Measurements from ENCODE around the gene FKRP. TPM values are rescaled to one million over a fixed set of nuclear protein-coding genes. Genes with fewer than 3 reads are reported as not detected.
"Not testable (repeated sequence)": the region's sequence is repeated elsewhere in the genome, so short reads cannot be mapped to it uniquely, and the experiment has no call there.

The FKRP gene
- total RNA-seq, 2 experiments from 2014 or later, result 13.4 to 15.4 TPM

DNA sequence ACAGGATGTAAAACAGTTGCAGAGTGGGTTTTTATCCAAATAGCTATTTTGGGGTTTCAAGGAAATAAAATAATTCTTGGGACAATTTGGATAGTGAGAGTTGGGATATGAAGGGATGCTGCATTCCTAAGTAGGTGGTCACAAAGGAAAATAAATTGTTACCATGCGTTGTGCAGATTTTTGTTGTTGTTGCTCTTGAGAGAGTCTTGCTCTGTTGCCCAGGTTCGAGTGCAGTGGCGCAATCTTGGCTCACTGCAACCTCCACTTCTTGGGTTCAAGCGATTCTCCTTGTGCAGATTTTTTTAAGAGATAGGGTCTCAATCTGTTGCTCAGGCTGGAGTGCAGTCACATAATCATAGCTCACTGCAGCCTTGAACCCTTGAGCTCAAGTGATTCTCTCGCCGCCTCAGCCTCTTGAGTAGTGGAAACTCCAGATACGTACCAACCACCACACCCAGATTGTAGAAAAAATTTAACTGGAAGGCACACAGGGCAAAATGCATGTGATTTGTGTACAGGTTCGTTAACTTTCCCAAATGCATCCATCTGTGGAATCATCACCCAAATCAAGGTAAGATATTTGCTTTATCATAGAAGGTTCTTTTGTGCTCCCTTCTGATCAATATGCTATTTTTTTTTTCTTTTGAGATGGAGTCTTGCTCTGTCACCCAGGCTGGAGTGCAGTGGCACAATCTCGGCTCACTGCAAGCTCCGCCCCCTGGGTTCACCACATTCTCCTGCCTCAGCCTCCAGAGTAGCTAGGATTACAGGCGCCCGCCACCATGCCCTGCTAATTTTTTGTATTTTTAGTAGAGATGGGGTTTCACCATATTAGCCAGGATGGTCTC lies 26.5 kb downstream of the FKRP start:
- CTCF ChIA-PET, result interaction anchor here (1.3 to 2.2 kb wide), 3 partner anchors 12 to 69 kb away, joined by 5 to 10 read pairs (median 6); no protein-coding TSS in a partner anchor

DNA sequence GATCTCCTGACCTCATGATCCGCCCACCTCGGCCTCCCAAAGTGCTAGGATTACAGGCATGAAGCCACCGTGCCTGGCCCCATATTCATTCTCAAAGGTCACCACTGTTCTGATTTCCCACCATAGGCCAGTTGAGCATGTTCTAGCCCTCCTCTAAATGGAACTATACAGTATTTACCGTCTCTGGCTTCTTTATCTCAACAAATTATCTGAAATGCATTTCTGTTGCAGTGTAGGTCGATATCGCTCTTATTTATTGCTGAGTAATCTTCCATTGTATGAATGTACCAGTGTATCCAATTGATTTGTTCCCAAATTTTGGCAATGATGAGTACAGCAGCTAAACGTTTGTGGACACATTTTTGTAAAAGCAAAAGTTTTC lies 27.2 kb downstream of the FKRP start:
- Mint-ChIP-seq H3K9me3 (no peaks in the 10 kb centered on the region), H3K27me3 (no peaks in the 10 kb centered on the region), H3K4me3 (no peak overlapping the region), H3K36me3 (ENCODE audit: low read depth) (peaks cover 33% of the 10 kb centered on the region), H3K27ac (no peak overlapping the region), H3K4me1 (peaks cover 23% of the 10 kb centered on the region)
- ChIA-PET CTCF (interaction anchor here (1.3 to 2.2 kb wide), 2 partner anchors 19 to 68 kb away, joined by 6 to 10 read pairs; no protein-coding TSS in a partner anchor), POLR2A (interaction anchor here (1.0 kb wide), 1 partner anchor 13 kb away, joined by 3 read pairs; no protein-coding TSS in a partner anchor)
- DNase-seq, result no peak

More for the DNA sequence above, 26.5 kb downstream of the FKRP start:
- Mint-ChIP-seq H3K9me3 (no peaks in the 10 kb centered on the region), H3K27ac (no peak overlapping the region), H3K4me3 (no peak overlapping the region), H3K36me3 (ENCODE audit: low read depth) (peaks cover 28% of the 10 kb centered on the region), H3K27me3 (no peaks in the 10 kb centered on the region), H3K4me1 (peaks cover 19% of the 10 kb centered on the region)
- POLR2A ChIA-PET, result interaction anchor here (0.6 to 1.0 kb wide), 2 partner anchors 14 to 16 kb away, joined by 3 read pairs; partner anchors contain the start of gene SLC1A5
- no peak for DNase-seq

DNA sequence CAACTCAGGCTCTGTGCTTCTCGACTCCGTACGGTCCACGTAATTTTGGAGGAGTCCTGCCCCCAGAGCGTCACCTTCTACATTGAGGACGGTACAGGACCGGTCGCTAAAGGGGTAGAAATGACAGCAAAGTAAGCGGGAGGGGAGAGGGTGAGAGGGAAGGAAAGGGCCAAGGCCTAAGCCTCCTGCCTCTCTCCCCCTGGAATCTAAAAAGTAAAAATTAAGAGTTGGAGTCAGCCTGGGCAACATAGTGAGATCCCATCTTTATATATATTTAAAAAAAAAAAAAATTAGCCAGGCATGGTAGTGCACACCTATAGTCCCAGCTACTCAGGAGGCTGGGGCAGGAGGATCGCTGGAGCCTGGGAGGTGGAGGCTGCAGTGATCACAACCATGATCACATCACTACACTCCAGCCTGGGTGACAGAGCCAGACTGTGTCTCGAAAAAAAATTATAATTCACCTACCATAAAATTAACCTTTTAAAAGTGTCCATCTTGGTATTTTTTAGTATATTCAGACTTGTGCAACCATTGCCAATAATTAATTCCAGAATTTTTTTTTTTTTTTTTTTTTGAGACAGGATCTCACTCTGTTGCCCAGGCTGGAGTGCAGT lies 29.9 kb downstream of the FKRP start:
- no peak overlapping the region for H3K4me3 Mint-ChIP-seq
- peaks cover 39% of the 10 kb centered on the region for H3K4me1 Mint-ChIP-seq
- H3K9me3 Mint-ChIP-seq, result no peaks in the 10 kb centered on the region
- H3K27me3 Mint-ChIP-seq, result no peaks in the 10 kb centered on the region
- H3K36me3 Mint-ChIP-seq (ENCODE audit: low read depth), result peaks cover 49% of the 10 kb centered on the region
- peak overlapping the region; percentile 21 for H3K27ac Mint-ChIP-seq
- ChIA-PET POLR2A (interaction anchor here (1.9 to 2.8 kb wide), 2 partner anchors 10 to 12 kb away, joined by 5 to 10 read pairs; partner anchors contain the start of gene SLC1A5), CTCF (interaction anchor here (1.0 to 3.4 kb wide), 2 partner anchors 9 to 10 kb away, joined by 4 to 13 read pairs; no protein-coding TSS in a partner anchor)
- no peak for DNase-seq

DNA sequence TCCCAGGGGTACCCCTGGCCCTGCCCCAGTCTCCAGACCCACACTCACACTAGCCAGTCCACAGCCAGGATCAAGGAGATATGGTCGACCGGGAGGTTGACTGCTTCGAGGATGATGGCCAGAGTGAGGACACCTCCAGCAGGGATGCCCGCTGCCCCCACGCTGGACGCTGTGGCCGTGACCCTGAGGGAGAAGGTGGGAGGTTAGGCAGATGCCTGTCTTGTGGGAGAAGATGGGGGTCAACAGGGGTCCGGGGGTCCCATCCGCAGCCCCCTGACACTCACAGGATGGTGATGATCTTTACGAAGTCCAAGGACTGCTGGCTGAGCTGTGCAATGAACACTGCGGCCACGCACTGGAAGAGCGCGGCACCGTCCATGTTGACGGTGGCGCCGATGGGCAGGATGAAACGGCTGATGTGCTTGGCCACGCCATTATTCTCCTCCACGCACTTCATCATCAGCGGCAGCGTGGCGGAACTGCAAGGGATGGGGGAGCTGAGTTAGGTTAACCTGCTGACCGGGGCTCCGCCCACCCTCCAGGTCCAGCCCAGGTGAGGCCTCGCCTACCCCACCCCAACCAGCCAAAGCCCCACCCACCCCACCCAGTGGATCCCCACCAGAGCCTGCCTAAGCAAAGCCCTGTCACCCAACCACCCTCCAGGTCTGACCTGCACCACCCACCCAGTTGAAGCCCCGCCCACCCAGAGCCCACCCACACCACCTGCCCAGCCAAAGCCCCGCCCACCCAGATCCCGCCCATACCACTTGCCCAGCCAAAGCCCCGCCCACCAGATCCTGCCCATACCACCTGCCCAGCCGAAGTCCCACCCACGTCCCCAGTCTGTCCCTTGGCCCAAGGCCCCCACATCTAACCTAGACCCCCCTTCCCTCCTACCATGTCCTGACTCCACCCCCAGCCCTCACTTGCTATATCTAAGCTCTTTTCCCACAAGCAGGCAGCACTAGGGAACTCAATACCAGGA lies 31.4 kb downstream of the FKRP start:
- Mint-ChIP-seq H3K27me3 (no peaks in the 10 kb centered on the region), H3K27ac (no peak overlapping the region), H3K9me3 (no peaks in the 10 kb centered on the region), H3K4me3 (no peak overlapping the region), H3K36me3 (ENCODE audit: low read depth) (peaks cover 61% of the 10 kb centered on the region), H3K4me1 (peaks cover 48% of the 10 kb centered on the region)
- DNase-seq, result no peak
- CTCF ChIA-PET, result interaction anchor here (0.6 to 3.4 kb wide), 3 partner anchors 7 to 17 kb away, joined by 3 to 13 read pairs (median 4); no protein-coding TSS in a partner anchor
- POLR2A ChIA-PET, result interaction anchor here (1.9 to 2.8 kb wide), 3 partner anchors 8 to 11 kb away, joined by 5 to 10 read pairs (median 6); partner anchors contain the start of gene SLC1A5

DNA sequence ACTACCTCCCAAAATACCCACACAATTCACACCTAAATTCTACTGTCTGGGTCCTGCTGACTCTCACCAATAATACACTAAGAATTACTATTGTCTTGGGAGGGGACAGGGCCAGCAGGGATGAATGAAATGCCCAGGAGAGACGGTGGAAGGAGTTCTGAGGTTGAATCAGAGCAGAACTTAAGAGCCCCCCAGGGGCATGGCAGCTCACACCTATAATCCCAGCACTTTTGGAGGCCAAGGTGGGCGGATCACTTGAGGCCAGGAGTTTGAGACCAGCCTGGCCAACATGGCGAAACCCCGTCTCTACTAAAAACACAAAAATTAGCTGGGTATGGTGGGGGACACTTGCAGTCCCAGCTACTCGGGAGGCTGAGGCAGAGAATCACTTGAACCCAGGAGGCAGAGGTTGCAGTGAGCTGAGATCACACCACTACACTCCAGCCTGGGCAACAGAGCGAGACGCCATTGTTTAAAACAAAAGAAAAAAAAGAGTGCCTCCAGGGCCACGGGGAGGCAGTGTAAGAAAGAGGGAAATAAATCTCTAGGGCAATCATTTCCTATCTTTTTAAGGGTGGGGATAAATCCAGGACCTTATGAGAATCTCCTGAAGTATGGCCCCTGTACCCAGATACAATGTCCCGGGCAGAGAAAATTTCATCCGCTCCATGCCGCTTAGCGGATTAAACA lies 32.2 kb downstream of the FKRP start:
- H3K9me3 Mint-ChIP-seq, H3K27me3 Mint-ChIP-seq, H3K4me3 Mint-ChIP-seq, DNase-seq: not testable (repeated sequence)
- H3K4me1 Mint-ChIP-seq, result peaks cover 53% of the 10 kb centered on the region
- peak overlapping the region; percentile 69 for H3K27ac Mint-ChIP-seq
- CTCF ChIA-PET, result interaction anchor here (3.4 kb wide), 1 partner anchor 12 kb away, joined by 13 read pairs; no protein-coding TSS in a partner anchor
- peaks cover 67% of the 10 kb centered on the region for H3K36me3 Mint-ChIP-seq (ENCODE audit: low read depth)
- POLR2A ChIA-PET, result interaction anchor here (2.1 kb wide), 1 partner anchor 10 kb away, joined by 6 read pairs; the partner anchor contains the start of gene SLC1A5

GRCh38 chr19:46782355-46783019 lies 36.6 kb downstream of the FKRP start:
- Mint-ChIP-seq H3K4me1 (peaks cover 62% of the 10 kb centered on the region), H3K27ac (peak overlapping the region; percentile 98), H3K36me3 (ENCODE audit: low read depth) (peaks cover 81% of the 10 kb centered on the region), H3K4me3 (peak overlapping the region; percentile 98), H3K27me3 (no peaks in the 10 kb centered on the region), H3K9me3 (no peaks in the 10 kb centered on the region)
- ChIA-PET CTCF (interaction anchor here (3.7 kb wide), 1 partner anchor 16 kb away, joined by 29 read pairs; no protein-coding TSS in a partner anchor), POLR2A (no interaction called here)
- DNase-seq, result no peak

DNA sequence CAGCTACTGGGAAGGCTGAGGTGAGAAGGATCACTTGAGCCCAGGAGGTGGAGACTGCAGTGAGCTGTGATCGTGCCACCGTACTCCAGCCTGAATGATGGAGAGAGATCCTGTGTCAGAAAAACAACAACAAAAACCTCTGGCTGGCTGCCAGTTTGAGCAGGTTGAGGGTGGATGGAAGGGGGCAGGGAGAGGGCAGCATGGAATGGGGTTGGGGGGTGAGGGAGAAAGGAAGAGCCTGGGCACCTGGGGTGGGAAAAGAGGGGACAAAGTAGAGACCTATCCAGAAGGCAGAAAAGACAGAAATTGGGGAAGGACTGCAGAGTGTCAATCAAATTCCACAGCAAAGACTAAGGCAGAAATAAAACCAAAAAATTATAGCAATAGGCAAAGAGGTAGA lies 37.8 kb downstream of the FKRP start:
- Mint-ChIP-seq H3K27ac (peak overlapping the region; percentile 98), H3K9me3 (no peaks in the 10 kb centered on the region), H3K36me3 (ENCODE audit: low read depth) (peaks cover 75% of the 10 kb centered on the region)

GRCh38 chr19:46784262-46785053 lies 38.6 kb downstream of the FKRP start:
- POLR2A ChIA-PET, result interaction anchor here (0.6 to 3.4 kb wide), 17 partner anchors 8 to 460 kb away, joined by 3 to 21 read pairs (median 6); partner anchors contain the start of genes AP2S1, CALM3 and ZC3H4
- Mint-ChIP-seq H3K4me1 (peaks cover 57% of the 10 kb centered on the region), H3K36me3 (ENCODE audit: low read depth) (peaks cover 69% of the 10 kb centered on the region)

More for the DNA sequence above, 37.8 kb downstream of the FKRP start:
- Mint-ChIP-seq H3K4me1 (peaks cover 54% of the 10 kb centered on the region), H3K27me3 (no peaks in the 10 kb centered on the region), H3K4me3 (peak overlapping the region; percentile 98)
- no peak for DNase-seq
- ChIA-PET CTCF (interaction anchor here (1.3 to 3.7 kb wide), 8 partner anchors 11 to 461 kb away, joined by 4 to 29 read pairs (median 6); no protein-coding TSS in a partner anchor), POLR2A (interaction anchor here (1.4 to 3.4 kb wide), 7 partner anchors 10 to 330 kb away, joined by 4 to 21 read pairs (median 10); partner anchors contain the start of genes AP2S1, CALM3 and ZC3H4)

DNA sequence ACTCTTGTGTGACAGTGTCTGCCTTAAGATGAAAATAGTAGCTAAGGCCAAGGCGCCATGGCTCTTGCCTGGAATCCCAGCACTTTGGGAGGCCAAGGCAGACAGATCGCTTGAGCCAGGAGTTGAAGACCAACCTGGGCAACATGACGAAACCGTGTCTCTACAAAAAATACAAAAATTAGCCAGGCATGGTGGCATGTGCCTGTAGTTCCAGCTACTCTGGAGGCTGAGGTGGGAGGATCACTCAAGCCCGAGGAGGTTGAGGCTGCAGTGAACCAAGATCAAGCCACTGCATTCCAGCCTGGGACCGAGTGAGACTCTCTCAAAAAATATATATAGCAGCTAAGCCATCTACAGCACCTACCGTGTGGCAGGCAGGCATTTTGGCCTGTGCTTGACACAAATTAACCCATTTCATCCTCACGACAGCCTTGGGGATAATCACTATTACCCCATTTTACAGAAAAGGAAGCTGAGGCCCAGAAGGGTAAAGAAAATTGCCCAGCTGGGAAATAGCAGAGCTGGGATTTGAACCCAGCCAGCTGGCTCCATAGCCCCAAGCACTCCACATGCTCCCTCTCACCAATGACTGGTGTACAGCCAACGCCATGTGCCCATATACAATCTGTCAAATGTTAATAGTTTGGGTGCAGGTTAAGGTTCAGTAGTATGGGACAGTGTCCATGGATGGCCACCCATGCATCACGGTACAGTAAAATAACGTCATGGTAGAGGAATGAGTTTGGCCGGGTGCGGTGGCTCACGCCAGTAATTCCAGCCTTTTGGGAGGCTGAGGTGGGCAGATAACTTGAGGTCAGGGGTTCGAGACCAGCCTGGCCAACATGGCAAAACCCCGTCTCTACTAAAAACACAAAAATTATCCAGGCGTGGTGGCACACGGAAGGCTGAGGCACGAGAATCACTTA lies 39.5 kb downstream of the FKRP start:
- Mint-ChIP-seq H3K27ac (peak overlapping the region; percentile 98), H3K36me3 (ENCODE audit: low read depth) (peaks cover 65% of the 10 kb centered on the region), H3K27me3 (no peaks in the 10 kb centered on the region), H3K9me3 (no peaks in the 10 kb centered on the region), H3K4me1 (peaks cover 58% of the 10 kb centered on the region), H3K4me3 (peak overlapping the region; percentile 98)
- POLR2A ChIA-PET, result interaction anchor here (0.6 to 3.8 kb wide), 27 partner anchors 8 to 459 kb away, joined by 3 to 21 read pairs (median 4); partner anchors contain the start of genes AP2S1, CALM3, PRKD2 and ZC3H4
- CTCF ChIA-PET, result interaction anchor here (0.8 to 3.7 kb wide), 17 partner anchors 9 to 459 kb away, joined by 3 to 29 read pairs (median 5); no protein-coding TSS in a partner anchor
- DNase-seq, result no peak

More at GRCh38 chr19:46784262-46785053, 38.6 kb downstream of the FKRP start:
- peak overlapping the region; percentile 98 for H3K27ac Mint-ChIP-seq
- H3K4me3 Mint-ChIP-seq, result peak overlapping the region; percentile 98
- no peaks in the 10 kb centered on the region for H3K27me3 Mint-ChIP-seq
- no peaks in the 10 kb centered on the region for H3K9me3 Mint-ChIP-seq
- peak; percentile 88 for DNase-seq
- CTCF ChIA-PET, result interaction anchor here (0.8 to 3.7 kb wide), 16 partner anchors 8 to 460 kb away, joined by 3 to 29 read pairs (median 5); no protein-coding TSS in a partner anchor

All from activated CD4-positive, alpha-beta memory T cell treated with anti-CD3 and anti-CD28 coated beads, Interleukin-2, amount 10 ng/mL, durations not matched to agents 7 days and 5 days (primary cell).